ENCODE results near the gene IYD. TPM values are rescaled to one million over a fixed set of nuclear protein-coding genes. Genes with fewer than 3 reads are reported as not detected.

The IYD gene
- total RNA-seq, 1 experiment from 2014 or later, result not detected

- Histone ChIP-seq H3K9me3 (ENCODE audit: control insufficient read depth, low read depth, low read length) (no peaks in the 10 kb centered on the region), H2BK120ac (ENCODE audit: low read depth, low read length, poor library complexity, severe bottlenecking) (no peak overlapping the region), H2BK20ac (ENCODE audit: low read depth, low read length, poor library complexity, severe bottlenecking) (no peak overlapping the region), H3K56ac (ENCODE audit: insufficient read length, low read depth, low read length) (no peak overlapping the region), H3K18ac (ENCODE audit: insufficient read length, low read depth, low read length) (no peak overlapping the region), H3K14ac (ENCODE audit: insufficient read depth, low read length) (no peak overlapping the region), H3T11ph (ENCODE audit: low read length) (no peak overlapping the region), H3K79me1 (ENCODE audit: insufficient read depth, low read depth, low read length, poor library complexity, severe bottlenecking) (no peaks in the 10 kb centered on the region), H3K23me2 (ENCODE audit: insufficient read length, low read depth, low read length, poor library complexity, severe bottlenecking) (no peaks in the 10 kb centered on the region), H2AK5ac (ENCODE audit: insufficient read length, low read length) (no peak overlapping the region), H3K23ac (ENCODE audit: insufficient read length, low read depth, low read length) (no peak overlapping the region), H3K9ac (ENCODE audit: extremely low read depth, insufficient read length, low read length) (no peak overlapping the region), H2BK5ac (ENCODE audit: insufficient read length, low read length) (no peak overlapping the region), H4K8ac (replicated peaks; ENCODE audit: insufficient read length, low read depth, low read length) (no peak overlapping the region), H3K79me2 (ENCODE audit: insufficient read depth, low read length) (no peaks in the 10 kb centered on the region), H2AFZ (ENCODE audit: low read length) (no peak overlapping the region), H3K27ac (ENCODE audit: insufficient read length, low read depth, low read length) (no peak overlapping the region), H4K91ac (ENCODE audit: insufficient read length, low read depth, low read length) (no peak overlapping the region), H2BK15ac (ENCODE audit: low read depth, low read length) (no peak overlapping the region), H4K5ac (ENCODE audit: insufficient read length, low read depth, low read length) (no peak overlapping the region), H2BK12ac (ENCODE audit: insufficient read length, low read depth, low read length) (no peak overlapping the region), H3K27me3 (ENCODE audit: insufficient read depth, low read length) (no peaks in the 10 kb centered on the region), H3K4ac (ENCODE audit: low read depth, low read length) (no peak overlapping the region), H3K4me2 (ENCODE audit: insufficient read depth, insufficient read length, low read length) (no peak overlapping the region), H3K4me1 (ENCODE audit: insufficient read depth, low read length) (no peaks in the 10 kb centered on the region), H4K20me1 (ENCODE audit: control insufficient read depth, insufficient read depth, insufficient read length) (no peaks in the 10 kb centered on the region)
- DNase-seq, result no peak
- Mint-ChIP-seq H3K9me3 (no peaks in the 10 kb centered on the region; a peak in 1 of 5 replicates), H3K27me3 (ENCODE audit: low read depth) (peaks cover 23% of the 10 kb centered on the region), H3K4me3 (no peak overlapping the region), H3K36me3 (ENCODE audit: insufficient read depth in 1 of 3, low read depth in 3 of 3) (no peaks in the 10 kb centered on the region), H3K27ac (no peak overlapping the region; a peak in 1 of 7 replicates), H3K4me1 (no peaks in the 10 kb centered on the region)
- no peak for TF ChIP-seq CTCF (conservative IDR thresholded peaks at IDR 0.05)
- WGBS (ENCODE audit: extremely low coverage, insufficient read length, low lambda C conversion rate), result no CpG with 5 or more reads among the region's 5 CpGs
Measured at GRCh38 chr6:150403458-150404246, 34.8 kb downstream of the IYD start.
